ENCODE measurements around the gene POU3F2.
A peak's percentile ranks its signal among the peaks of the same experiment; 100 is the strongest.

The POU3F2 gene

GRCh38 chr6:98835149-98836024 lies 1.0 kb downstream of the POU3F2 start:
- in situ Hi-C loops (cut with HindIII; ENCODE audit: low sequenced_read_pairs): no loop called here
- no peak for DNase-seq (ENCODE audit: low read depth, low spot score)
- peak overlapping the region; percentile 49 for H3K4me3 ChIP-seq (ENCODE audit: low read depth, low read length)
- TF ChIP-seq CTCF (IDR thresholded peaks at IDR 0.05; ENCODE audit: low read depth, low read length): no peak

DNA sequence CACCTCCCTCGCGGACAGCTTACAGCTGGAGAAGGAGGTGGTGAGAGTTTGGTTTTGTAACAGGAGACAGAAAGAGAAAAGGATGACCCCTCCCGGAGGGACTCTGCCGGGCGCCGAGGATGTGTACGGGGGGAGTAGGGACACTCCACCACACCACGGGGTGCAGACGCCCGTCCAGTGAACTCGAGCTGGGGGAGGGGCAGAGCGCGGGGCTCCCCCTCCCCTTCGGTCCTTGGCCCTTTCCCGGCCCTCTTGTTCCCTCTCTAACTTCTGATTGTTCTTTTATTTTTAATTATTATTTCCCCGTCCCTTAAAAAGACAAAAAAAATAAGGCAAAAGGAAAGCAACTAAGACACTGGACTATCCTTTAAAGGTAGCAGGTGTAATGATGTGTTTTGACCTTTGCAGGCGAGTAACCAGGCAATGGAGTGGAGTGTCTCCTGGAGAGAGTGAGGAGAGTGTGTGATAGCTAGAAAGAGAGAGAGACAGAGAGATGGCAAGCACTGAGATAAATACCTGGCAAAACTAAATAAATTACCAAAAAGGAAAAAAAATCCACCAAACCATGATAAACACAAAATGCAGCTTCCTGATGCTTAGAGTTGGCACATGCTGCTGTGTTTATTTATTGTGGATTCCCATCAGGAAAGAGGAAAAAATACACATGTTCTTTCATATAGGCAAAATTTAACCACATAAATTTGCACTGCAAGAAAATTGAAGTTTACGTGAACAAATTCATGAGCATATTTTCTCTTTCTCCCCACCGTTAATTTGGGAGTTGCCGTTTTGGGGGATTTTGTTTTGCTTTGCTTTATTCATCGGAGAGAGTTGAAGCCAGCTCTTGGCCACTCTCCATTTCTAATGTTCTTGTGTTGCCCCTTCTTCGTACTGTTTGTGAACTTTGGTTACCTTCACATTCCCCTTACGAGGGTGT lies 1.9 kb downstream of the POU3F2 start:
- DNase-seq (ENCODE audit: low read depth, low spot score): no peak
- in situ Hi-C loops (cut with HindIII; ENCODE audit: low sequenced_read_pairs): no loop called here
- H3K4me3 ChIP-seq (ENCODE audit: low read depth, low read length): peak overlapping the region; percentile 41

DNA sequence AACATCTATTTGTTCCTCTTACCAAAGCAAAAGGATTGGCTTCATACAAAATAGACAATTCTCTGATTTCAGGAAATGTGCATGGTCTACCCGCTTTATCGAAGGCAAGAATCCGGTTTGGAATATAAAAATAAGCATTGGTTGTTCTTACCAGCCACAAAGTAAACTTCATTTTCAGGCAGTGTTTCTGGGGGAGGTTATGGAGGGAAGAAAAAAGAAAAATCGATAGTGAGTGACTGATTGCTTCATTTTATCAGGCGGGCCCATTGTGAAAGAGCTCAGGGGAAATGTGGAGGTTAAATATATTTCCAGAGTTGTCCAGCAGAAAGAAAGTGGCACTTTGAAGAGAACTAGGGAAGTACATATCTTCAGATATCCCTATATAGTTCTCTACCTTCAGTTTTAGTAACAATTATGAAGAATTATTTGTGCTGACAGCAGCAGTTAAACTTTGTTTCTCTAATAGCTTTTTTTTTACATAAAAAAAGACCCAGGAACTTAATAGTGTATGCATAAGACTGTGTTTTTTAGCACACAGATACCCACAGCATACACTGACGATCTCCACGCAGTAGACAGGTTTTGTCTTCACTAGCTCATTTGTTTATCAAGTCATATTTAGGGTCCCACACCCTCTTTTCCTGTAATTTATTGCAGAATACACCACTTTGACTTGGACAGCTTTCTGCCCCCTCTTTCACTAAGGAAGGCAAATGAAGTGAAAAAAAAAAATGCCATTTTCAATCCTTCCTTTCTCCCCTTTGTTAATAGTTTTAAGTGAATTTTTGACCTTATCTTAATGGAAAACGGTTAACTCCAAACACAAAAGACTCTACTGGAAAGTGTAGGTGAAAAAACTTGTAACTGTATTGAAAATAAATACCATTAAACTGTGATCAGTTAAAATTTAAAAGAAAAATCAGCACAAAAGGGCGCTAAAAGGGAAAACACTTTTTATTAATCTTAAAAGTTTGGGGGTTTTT lies 2.9 kb downstream of the POU3F2 start:
- no peak for DNase-seq (ENCODE audit: low read depth, low spot score)
- TF ChIP-seq CTCF (IDR thresholded peaks at IDR 0.05; ENCODE audit: low read depth, low read length): no peak
- in situ Hi-C loops (cut with HindIII; ENCODE audit: low sequenced_read_pairs): no loop called here
- H3K4me3 ChIP-seq (ENCODE audit: low read depth, low read length): peak overlapping the region; percentile 41

More for the DNA sequence above, 1.9 kb downstream of the POU3F2 start:
- no peak for TF ChIP-seq CTCF (IDR thresholded peaks at IDR 0.05; ENCODE audit: low read depth, low read length)

DNA sequence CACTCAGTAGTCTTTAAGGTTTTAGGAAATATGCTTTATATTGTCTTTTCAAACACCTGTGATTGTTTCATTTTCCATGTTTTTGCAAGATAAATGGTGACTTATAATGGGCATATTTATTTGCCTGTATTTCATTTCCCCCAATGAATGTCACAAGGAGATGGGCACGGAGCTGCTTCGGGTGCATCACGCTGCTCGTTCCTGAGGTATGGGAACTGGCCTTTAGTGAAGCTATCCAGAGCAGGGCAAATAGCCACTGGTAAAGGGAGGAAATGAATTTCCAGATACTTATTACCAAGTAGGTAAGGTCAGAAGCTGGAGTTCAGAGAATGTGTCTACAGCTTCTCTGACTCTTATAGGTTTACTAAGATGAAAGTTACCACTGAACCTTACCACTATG lies 3.7 kb downstream of the POU3F2 start:
- no peak for TF ChIP-seq CTCF (IDR thresholded peaks at IDR 0.05; ENCODE audit: low read depth, low read length)
- in situ Hi-C loops (cut with HindIII; ENCODE audit: low sequenced_read_pairs): no loop called here
- no peak overlapping the region for H3K4me3 ChIP-seq (ENCODE audit: low read depth, low read length)
- DNase-seq (ENCODE audit: low read depth, low spot score): no peak

- in situ Hi-C loops (cut with HindIII; ENCODE audit: low sequenced_read_pairs): no loop called here
- no peak for TF ChIP-seq CTCF (IDR thresholded peaks at IDR 0.05; ENCODE audit: low read depth, low read length)
Observed at GRCh38 chr6:98838975-98839374, 4.6 kb downstream of the POU3F2 start.

More at GRCh38 chr6:98838975-98839374, 4.6 kb downstream of the POU3F2 start:
- no peak overlapping the region for H3K4me3 ChIP-seq (ENCODE audit: low read depth, low read length)
- no peak for DNase-seq (ENCODE audit: low read depth, low spot score)

Data from astrocyte of the spinal cord (primary cell).